Fibroblast of the aortic adventitia (primary cell): ENCODE results near the gene TMEM129. TPM values are rescaled to one million over a fixed set of nuclear protein-coding genes. Genes with fewer than 3 reads are reported as not detected.

ENCODE experiments used
- DNase-seq: peaks from one replicate; pipeline ENCODE4 v3.0.0-alpha.2; 2010; ENCODE audit warnings: low read depth
- H3K4me3 ChIP-seq: 2 replicates; pipeline ENCODE4 v1.5.1; 2011; ENCODE audit warnings: low read depth, mild to moderate bottlenecking, control low read depth, low read length, moderate library complexity
- total RNA-seq: library from RNA; depleted of rRNA; stranded (reverse); fragments of >200 nt; gene quantifications from 2 replicates; pipeline ENCODE4 v1.2.3, GENCODE V29; 2012; ENCODE audit warnings: low replicate concordance
- TF ChIP-seq, protein P1 (sequence below): IDR thresholded peaks from 2 replicates; pipeline ENCODE4 v1.5.1; 2011; ENCODE audit warnings: mild to moderate bottlenecking, low read length, control low read depth, inconsistent platforms; ENCODE audit not compliant: insufficient read depth

The TMEM129 gene
- total RNA-seq, 1 donor: 25.6 TPM

GRCh38 chr4:1737666-1738065 is 16.5 kb upstream of the TMEM129 start:
- no peak overlapping the region for H3K4me3 ChIP-seq
- TF ChIP-seq, protein P1, sequence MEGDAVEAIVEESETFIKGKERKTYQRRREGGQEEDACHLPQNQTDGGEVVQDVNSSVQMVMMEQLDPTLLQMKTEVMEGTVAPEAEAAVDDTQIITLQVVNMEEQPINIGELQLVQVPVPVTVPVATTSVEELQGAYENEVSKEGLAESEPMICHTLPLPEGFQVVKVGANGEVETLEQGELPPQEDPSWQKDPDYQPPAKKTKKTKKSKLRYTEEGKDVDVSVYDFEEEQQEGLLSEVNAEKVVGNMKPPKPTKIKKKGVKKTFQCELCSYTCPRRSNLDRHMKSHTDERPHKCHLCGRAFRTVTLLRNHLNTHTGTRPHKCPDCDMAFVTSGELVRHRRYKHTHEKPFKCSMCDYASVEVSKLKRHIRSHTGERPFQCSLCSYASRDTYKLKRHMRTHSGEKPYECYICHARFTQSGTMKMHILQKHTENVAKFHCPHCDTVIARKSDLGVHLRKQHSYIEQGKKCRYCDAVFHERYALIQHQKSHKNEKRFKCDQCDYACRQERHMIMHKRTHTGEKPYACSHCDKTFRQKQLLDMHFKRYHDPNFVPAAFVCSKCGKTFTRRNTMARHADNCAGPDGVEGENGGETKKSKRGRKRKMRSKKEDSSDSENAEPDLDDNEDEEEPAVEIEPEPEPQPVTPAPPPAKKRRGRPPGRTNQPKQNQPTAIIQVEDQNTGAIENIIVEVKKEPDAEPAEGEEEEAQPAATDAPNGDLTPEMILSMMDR: no peak
- no peak for DNase-seq

GRCh38 chr4:1736812-1737211 is 15.7 kb upstream of the TMEM129 start:
- DNase-seq: no peak
- TF ChIP-seq, protein P1: no peak
- no peak overlapping the region for H3K4me3 ChIP-seq

GRCh38 chr4:1735215-1735614 is 14.1 kb upstream of the TMEM129 start:
- DNase-seq: no peak
- TF ChIP-seq, protein P1: no peak
- H3K4me3 ChIP-seq: no peak overlapping the region

- no peak for DNase-seq
- H3K4me3 ChIP-seq: no peak overlapping the region
- TF ChIP-seq, protein P1: no peak
Measured at GRCh38 chr4:1732911-1733310, 11.8 kb upstream of the TMEM129 start.

DNA sequence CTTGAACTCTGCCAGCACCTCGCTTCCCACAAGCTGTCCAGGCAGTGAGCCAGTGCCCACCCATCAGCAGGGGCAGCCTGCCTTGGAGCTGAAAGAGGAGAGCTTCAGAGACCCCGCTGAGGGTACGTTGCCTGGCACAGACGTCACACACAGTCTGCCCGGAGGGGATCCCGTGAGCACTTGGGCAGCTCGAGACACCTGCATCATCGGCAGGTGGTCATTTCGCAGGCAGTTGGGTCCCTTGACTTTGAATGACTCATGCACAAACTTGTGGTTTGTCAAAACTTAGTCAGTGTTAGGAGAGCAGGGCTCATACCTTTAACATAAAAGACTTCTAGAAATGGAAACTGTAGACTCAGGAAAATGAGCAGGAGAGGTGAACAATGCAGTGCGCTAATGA is 10.1 kb upstream of the TMEM129 start:
- TF ChIP-seq, protein P1: no peak
- H3K4me3 ChIP-seq: no peak overlapping the region
- DNase-seq: no peak

DNA sequence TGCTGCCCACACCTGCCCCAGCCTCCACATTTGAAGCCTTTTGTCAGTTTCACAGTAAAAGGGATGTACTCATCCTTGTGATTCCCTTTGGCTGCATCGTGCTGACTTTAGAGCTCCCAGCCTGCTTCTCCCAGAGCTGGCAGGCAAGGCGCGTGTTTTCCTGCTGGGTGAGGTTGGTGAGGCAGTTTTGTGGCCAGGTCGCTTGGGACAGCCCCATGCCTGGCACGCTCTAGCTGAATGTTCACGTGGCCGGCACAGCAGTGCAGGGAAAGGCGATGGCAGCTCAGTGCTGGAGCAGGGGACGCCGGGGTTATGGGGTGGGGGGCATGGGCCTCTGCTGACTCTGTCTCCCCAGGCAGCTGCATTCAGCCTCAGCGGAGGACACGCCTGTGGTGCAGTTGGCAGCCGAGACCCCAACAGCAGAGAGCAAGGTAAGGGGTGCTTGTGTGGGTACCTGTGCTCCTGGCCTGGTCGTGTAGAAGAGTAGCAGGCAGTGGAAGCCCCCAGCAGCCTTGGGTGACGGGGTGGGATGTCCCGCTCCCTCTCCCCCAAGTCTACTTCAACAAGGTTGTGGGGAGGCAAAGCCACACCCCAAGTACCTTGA is 9.5 kb upstream of the TMEM129 start:
- DNase-seq: no peak
- TF ChIP-seq, protein P1: no peak

More for the DNA sequence above, 9.5 kb upstream of the TMEM129 start:
- H3K4me3 ChIP-seq: no peak overlapping the region
